GM19372 (cell line): ENCODE data around the gene GTF2F1.
"Not testable (repeated sequence)": the region's sequence is repeated elsewhere in the genome, so short reads cannot be mapped to it uniquely, and the experiment has no call there.

Experiments used
- ATAC-seq: cut with Tn5 transposase; IDR thresholded peaks from one replicate; pipeline ENCODE4 v1.9.1; 2021; ENCODE audit warnings: mild to moderate bottlenecking, low read depth, moderate library complexity; ENCODE audit not compliant: unreplicated experiment

GTF2F1 gene

GRCh38 chr19:6393074-6393982 lies at the start of gene GTF2F1:
Gene GTF2F1 (minus strand): TSS chr19:6393164. CDS start chr19:6392995, 169 bp downstream.
- ATAC-seq: peak; percentile 78

- no peak for ATAC-seq
Measured at GRCh38 chr19:6442087-6442688, 49.2 kb upstream of the GTF2F1 start.

- no peak for ATAC-seq
Measured at GRCh38 chr19:6440905-6441304, 47.9 kb upstream of the GTF2F1 start.

- no peak for ATAC-seq
Measured at GRCh38 chr19:6439743-6440142, 46.8 kb upstream of the GTF2F1 start.

GRCh38 chr19:6433663-6434062 lies 40.7 kb upstream of the GTF2F1 start, which contains the start of gene SLC25A41:
Gene SLC25A41 (minus strand): TSS chr19:6433763. CDS start chr19:6433693, 70 bp downstream.
- no peak for ATAC-seq

GRCh38 chr19:6433165-6433564 lies 40.2 kb upstream of the GTF2F1 start:
- ATAC-seq: no peak

GRCh38 chr19:6431891-6432290 lies 38.9 kb upstream of the GTF2F1 start:
- no peak for ATAC-seq

GRCh38 chr19:6429419-6430221 lies 36.7 kb upstream of the GTF2F1 start:
- ATAC-seq: no peak

- ATAC-seq: not testable (repeated sequence)
Measured at GRCh38 chr19:6428692-6429418, 35.9 kb upstream of the GTF2F1 start.

- no peak for ATAC-seq
Measured at GRCh38 chr19:6427131-6427530, 34.2 kb upstream of the GTF2F1 start.

- no peak for ATAC-seq
Measured at GRCh38 chr19:6425732-6426620, 33.0 kb upstream of the GTF2F1 start.

- ATAC-seq: peak; percentile 82
Measured at GRCh38 chr19:6424939-6425731, 32.2 kb upstream of the GTF2F1 start.

GRCh38 chr19:6424195-6424938 lies 31.4 kb upstream of the GTF2F1 start, which contains the start of gene KHSRP:
Gene KHSRP (minus strand): TSS chr19:6424811. CDS start chr19:6424701, 110 bp downstream.
- ATAC-seq: no peak

GRCh38 chr19:6423499-6424194 lies 30.7 kb upstream of the GTF2F1 start:
- no peak for ATAC-seq

- ATAC-seq: no peak
Measured at GRCh38 chr19:6421075-6422014, 28.4 kb upstream of the GTF2F1 start.

- no peak for ATAC-seq
Measured at GRCh38 chr19:6418562-6418932, 25.6 kb upstream of the GTF2F1 start.
